Fibroblast of skin of back (primary cell): ENCODE results near the gene STAT1.

Experiments
- DNase-seq: peaks from one replicate; pipeline ENCODE4 v3.0.0-alpha.2; 2013

STAT1 gene

DNA sequence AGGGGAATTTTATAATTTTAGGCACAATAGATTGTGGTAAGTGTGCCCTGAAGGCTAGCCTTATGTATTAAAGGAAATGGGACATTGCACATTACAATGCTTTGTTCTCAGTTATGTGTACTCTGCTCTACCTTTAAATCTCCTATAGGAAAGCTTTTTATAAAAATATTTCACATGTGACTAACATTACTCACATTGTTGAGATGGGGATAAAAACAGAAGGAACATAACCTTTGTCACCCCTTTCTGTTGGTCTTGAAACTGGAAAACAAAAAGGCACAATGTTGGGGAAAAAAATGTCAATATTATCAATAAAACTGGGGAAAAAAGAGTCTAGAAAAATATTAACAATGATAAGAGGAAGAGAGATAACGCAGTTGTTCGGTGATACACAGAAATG, 17.3 kb upstream of the STAT1 start:
- DNase-seq, result no peak

- DNase-seq, result peak; percentile 49
Observed at GRCh38 chr2:191030521-191031154, 16.7 kb upstream of the STAT1 start.

GRCh38 chr2:191029280-191029950, 15.4 kb upstream of the STAT1 start:
- no peak for DNase-seq

DNA sequence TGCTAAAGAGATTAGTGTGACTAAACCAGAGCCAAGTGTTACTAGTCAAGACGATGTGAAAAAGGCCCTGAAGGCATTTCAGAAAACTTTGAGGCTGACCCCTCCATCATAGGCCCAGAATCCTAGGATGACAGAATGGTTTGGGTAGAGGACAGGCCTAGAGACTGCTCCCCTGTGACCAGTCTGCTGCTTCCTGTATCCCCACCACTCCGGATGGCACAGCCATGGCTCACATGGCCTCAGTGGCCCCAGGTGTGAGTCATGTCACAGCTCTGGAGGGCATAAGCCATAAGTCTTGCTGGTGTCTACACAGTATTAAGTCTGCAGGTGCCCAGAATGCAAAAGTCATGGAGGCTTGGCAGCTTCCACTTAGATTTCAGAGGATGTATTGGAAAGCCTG, 12.4 kb upstream of the STAT1 start:
- DNase-seq, result no peak

GRCh38 chr2:191025135-191025534, 11.2 kb upstream of the STAT1 start:
- no peak for DNase-seq

- no peak for DNase-seq
Observed at GRCh38 chr2:191023235-191023679, 9.3 kb upstream of the STAT1 start.

DNA sequence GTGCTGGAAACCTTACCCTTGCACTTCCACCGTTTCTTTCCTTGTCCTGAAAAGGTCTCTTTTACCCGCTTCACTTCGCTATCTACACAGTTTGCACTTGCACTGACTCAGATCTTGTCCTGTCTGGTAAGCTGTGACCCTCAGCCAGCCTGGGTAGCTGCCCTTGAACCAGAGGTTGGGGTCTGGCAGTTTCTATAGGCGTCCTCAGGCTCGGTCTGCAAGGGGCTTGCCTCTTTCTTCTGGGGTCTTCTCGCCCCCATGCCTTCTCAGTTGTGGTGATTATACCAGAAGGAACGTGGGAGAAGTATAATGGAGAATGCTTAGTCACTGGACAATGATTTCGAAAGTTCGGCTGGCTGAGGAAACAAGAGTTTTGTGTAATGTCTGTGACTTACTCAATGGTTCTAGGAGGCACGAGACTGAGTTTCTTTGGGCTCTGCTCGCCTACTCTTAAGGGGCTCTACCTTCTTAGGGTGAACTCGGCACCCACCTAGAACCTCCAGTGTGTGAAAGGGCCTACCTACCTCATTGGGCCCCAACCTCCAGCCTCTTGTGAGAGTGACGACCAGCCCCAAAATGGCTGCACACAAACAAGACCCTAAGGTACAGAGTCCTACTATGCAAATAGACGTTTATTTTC, 6.9 kb upstream of the STAT1 start:
- DNase-seq, result peak; percentile 82

- DNase-seq, result peak; percentile 95
Observed at GRCh38 chr2:191020221-191020741, 6.3 kb upstream of the STAT1 start.

- no peak for DNase-seq
Observed at GRCh38 chr2:191019376-191019775, 5.4 kb upstream of the STAT1 start.

- DNase-seq, result no peak
Observed at GRCh38 chr2:191018643-191019119, 4.7 kb upstream of the STAT1 start.

DNA sequence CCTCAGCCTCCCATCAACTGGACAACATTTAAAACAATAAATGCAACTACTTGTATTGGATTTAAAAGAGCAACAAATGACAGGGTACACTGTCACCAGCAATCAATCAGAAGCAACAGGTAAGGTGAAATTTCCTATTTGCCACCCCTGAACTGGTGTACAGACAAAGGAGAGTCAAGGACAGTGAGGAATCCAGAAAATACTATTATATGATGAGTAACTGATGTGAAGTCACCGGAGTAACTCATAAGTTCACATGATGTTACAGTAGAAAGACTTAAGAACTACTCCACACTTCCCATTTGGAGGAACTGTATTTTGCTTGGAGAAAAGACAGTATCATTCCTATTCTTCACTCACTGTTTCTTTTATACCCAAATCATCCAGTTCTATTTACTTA, 4.1 kb upstream of the STAT1 start:
- DNase-seq, result no peak

DNA sequence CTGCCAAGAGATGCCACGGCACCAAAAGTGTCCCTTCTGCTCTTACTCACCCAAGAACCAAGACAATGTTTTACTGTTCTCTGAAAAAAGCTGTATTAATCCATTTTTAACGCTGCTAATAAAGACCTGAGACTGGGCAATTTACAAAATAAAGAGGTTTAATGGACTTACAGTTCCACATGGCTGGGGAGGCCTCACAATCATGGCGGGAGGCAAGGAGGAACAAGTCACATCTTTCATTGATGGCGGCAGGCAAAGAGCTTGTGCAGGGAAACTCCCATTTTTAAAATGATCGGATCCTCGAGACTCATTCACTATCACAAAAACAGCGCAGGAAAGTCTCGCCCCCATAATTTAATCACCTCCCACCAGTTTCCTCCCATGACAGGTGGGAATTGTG, 1.9 kb upstream of the STAT1 start:
- DNase-seq, result no peak

GRCh38 chr2:191015239-191015638, 1.3 kb upstream of the STAT1 start:
- no peak for DNase-seq

DNA sequence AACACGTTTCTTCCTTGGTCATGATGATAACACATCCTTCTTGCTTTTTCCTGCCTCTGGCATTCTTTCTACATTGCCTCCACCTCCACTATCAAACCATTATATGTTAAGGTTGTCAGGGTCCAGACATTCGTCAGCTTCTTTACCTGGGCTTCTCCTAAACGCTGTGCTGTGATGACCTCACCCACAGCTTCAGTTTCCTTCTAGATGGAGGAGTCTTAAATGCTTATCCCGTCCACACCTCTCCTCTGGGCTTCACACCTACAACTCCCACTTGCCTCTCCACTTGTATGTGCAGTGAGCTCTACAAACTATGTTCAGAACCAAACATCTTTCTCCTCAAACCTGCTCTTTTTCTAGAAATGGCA, 666 bp upstream of the STAT1 start:
- DNase-seq, result no peak

DNA sequence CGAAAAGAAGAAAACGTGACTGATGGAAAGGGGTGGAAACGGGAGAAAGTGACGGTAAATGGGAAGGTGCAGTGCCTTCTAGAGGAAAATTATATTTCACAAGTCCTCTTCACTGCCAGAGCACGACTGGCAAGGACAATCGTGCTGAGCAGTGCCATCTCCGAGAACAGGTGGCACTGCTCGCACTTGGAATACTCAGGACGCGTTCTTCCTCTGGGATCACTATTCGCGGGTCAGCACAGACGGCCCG, 364 bp downstream of the STAT1 start:
- no peak for DNase-seq

DNA sequence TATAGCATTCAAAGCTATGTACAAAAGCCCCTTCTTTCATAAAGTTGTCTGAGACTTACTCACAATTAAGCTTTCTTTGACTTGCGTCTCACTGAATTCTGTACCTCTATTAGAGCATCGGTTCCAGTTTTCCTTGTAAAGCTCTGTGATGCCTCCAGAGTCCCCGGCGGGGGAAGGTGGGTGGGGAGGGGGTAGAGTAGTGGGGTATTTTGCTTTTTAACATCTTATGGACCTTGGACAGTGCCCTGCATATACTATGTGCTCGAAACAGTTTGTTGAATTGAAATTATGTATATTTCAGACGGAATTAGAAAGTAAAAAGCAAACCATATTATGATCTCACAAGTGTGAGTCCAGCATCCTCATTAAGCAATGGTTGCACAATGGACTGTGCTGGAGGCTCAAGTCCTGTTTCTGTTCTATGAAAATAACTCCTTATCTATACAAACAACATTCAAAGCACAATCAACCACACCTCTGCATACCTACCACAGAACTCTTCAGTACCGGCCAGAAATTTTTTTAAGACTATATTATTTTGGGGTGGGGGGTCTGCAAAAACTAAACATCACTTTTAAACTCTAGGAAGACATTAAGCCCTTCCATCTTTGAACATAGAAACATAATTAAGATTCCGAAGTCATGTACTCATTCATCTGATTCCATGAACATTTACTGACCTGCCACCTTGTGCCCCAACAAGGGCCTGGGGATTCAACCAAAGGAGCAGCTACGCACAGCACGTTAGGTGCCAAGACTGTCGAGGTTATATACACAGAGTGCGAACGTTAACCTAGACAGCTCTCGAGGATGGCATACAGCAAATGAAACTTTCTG, 908 bp downstream of the STAT1 start:
- DNase-seq, result no peak

DNA sequence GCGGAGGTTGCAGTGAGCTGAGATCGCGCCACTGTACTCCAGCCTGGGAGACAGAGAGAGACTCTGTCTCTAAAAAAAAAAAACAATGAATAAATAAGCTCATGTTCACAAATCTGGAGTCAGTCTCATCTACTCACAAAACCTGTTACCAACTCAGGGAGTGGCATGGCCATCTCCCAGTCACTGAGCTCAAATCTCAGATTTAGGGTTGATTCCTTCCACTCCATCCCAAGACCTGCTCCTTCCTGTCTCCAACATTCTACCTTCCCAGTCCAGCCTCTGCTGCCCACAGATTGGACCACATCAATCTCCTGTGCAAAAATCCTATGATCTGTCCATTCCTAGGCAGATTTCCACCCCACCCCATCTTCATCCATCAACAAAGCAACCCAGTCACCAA, 1.6 kb downstream of the STAT1 start:
- no peak for DNase-seq

DNA sequence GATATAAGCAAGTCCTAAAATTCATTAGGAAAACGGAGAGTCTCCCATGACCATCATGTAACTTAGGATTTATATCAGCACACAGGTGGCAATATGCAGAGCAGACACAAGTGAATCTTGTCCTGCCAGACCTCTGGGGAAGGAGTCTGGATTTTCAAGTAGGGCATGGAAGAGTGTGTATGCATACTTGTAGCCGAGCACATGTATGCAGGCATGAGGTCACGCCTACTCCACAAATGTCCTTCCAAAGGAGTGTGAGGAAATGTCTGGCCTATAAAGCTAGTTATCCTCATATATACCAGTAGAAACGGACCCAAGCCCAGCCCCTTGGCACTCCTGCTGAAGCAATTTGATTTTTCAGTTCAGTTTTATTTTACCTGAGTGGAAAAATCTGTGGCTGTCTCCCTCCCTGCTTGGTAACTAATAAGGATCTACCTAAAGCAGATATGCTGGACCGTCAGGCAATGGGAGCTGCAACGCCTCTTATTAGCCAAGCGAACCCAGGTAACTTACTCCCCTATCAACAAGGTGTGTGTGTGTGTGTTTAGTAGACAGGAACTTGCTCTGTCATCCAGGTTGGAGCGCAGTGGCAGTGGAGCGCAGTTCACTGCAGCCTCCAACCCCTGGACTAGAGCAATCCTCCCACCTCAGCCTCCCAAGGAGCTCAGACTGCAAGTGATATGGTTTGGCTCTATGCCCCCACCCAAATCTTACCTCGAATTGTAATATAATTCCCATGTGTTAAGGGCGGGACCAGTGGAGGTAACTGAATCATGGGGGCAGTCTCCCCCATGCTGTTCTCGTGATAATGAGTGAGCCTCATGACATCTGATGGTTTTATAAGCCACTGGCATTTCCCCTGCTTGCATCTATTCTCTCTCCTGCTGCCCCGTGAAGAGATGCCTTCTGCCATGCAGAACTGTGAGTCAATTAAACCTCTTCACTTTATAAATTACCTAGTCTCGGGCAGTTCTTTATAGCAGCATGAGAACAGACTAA, 2.8 kb downstream of the STAT1 start:
- no peak for DNase-seq

- peak; percentile 54 for DNase-seq
Observed at GRCh38 chr2:191009541-191010374, 4.2 kb downstream of the STAT1 start.

- no peak for DNase-seq
Observed at GRCh38 chr2:191008286-191008685, 5.7 kb downstream of the STAT1 start.
